GM12891 (cell line): ENCODE results near the gene GMDS.

Experiments
- PAX5 ChIP-seq: IDR thresholded peaks from 2 replicates; pipeline ENCODE4 v1.6.1; 2011; ENCODE audit warnings: low read length, moderate library complexity, mild to moderate bottlenecking; ENCODE audit not compliant: insufficient read depth, severe bottlenecking
- POLR2A ChIP-seq: IDR thresholded peaks from 2 replicates; pipeline ENCODE4 v1.6.1; 2011; ENCODE audit warnings: low read depth, low read length, control low read depth
- POLR2AphosphoS5 ChIP-seq: IDR thresholded peaks from 2 replicates; pipeline ENCODE4 v1.6.1; 2011; ENCODE audit warnings: low read depth, low read length, control low read depth
- POU2F2 ChIP-seq: IDR thresholded peaks from 2 replicates; pipeline ENCODE4 v1.6.1; 2011; ENCODE audit warnings: low read depth, mild to moderate bottlenecking, control low read depth, low read length, moderate library complexity
- SPI1 ChIP-seq: IDR thresholded peaks from 2 replicates; pipeline ENCODE4 v1.6.1; 2011; ENCODE audit warnings: low read depth, low read length, control low read depth
- TAF1 ChIP-seq: IDR thresholded peaks from 2 replicates; pipeline ENCODE4 v1.6.1; 2011; ENCODE audit warnings: low read depth, low read length, control low read depth

GRCh38 chr6:1688396-1688795, 557.0 kb downstream of the GMDS start:
- TF ChIP-seq POLR2A = no peak
- no peak for TF ChIP-seq POLR2AphosphoS5
- no peak for TF ChIP-seq POU2F2
- no peak for TF ChIP-seq TAF1
- TF ChIP-seq SPI1 = no peak
- no peak for TF ChIP-seq PAX5
